ENCODE data around the gene CAB39L. TPM values are rescaled to one million over a fixed set of nuclear protein-coding genes. Genes with fewer than 3 reads are reported as not detected.

The CAB39L gene
- total RNA-seq, 2 experiments from 2014 or later, result 9.6 to 28.6 TPM

DNA sequence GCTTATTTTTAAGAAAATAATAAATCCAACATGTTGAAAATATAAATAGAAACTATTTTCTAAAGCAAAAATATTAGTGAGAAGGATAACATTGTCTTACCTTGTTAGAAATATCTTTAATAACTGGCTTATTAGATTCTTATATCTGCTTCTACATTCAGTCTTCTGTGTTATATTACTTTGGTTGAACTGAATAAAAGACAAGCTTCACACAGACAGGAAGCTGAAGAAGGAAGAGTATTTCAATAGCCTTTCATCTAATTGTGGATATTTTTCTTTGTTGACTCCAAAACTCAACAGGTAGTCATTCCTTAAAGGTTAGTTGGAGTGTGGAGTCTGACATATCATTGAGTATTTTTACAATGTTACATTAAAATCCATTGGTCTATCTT lies 11.1 kb upstream of the CAB39L start:
- BruUV-seq (replicated peaks), result no TSS peak
- Histone ChIP-seq H3K79me2 (ENCODE audit: insufficient read depth, low read depth, low read length) (peaks cover 55% of the 10 kb centered on the region), H3K27ac (ENCODE audit: low read depth, low read length, poor library complexity, severe bottlenecking) (peak overlapping the region; percentile 42), H3K4me3 (ENCODE audit: low read depth, low read length, poor library complexity, severe bottlenecking) (no peak overlapping the region), H4K20me1 (ENCODE audit: insufficient read depth, low read length) (no peaks in the 10 kb centered on the region), H3K9me2 (ENCODE audit: insufficient read depth, low read length) (no peaks in the 10 kb centered on the region), H3K9me3 (ENCODE audit: low read length) (no peaks in the 10 kb centered on the region), H2AFZ (ENCODE audit: low read length) (no peak overlapping the region), H3K4me2 (ENCODE audit: low read length) (peak overlapping the region; percentile 52), H3K4me1 (ENCODE audit: insufficient read depth, low read length, poor library complexity, severe bottlenecking) (peaks cover 28% of the 10 kb centered on the region), H3K36me3 (ENCODE audit: insufficient read depth, low read length) (peaks cover 63% of the 10 kb centered on the region)
- CTCF ChIA-PET (ENCODE audit: unreplicated experiment), result no interaction called here
- POLR2A ChIA-PET, result interaction anchor here (0.5 to 1.6 kb wide), 10 partner anchors 9 to 974 kb away, joined by 3 to 11 read pairs (median 3); no protein-coding TSS in a partner anchor
- no peak for DNase-seq (ENCODE audit: low spot score)
- TF ChIP-seq EZH2phosphoT487 (IDR thresholded peaks at IDR 0.05; ENCODE audit: borderline replicate concordance, low read depth, low read length), result no peak
- TF ChIP-seq, protein P1, sequence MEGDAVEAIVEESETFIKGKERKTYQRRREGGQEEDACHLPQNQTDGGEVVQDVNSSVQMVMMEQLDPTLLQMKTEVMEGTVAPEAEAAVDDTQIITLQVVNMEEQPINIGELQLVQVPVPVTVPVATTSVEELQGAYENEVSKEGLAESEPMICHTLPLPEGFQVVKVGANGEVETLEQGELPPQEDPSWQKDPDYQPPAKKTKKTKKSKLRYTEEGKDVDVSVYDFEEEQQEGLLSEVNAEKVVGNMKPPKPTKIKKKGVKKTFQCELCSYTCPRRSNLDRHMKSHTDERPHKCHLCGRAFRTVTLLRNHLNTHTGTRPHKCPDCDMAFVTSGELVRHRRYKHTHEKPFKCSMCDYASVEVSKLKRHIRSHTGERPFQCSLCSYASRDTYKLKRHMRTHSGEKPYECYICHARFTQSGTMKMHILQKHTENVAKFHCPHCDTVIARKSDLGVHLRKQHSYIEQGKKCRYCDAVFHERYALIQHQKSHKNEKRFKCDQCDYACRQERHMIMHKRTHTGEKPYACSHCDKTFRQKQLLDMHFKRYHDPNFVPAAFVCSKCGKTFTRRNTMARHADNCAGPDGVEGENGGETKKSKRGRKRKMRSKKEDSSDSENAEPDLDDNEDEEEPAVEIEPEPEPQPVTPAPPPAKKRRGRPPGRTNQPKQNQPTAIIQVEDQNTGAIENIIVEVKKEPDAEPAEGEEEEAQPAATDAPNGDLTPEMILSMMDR (conservative IDR thresholded peaks at IDR 0.05; ENCODE audit: low read length), result no peak
- intact Hi-C loops (cut with micrococcal nuclease; ENCODE audit: unreplicated experiment), result no loop called here

DNA sequence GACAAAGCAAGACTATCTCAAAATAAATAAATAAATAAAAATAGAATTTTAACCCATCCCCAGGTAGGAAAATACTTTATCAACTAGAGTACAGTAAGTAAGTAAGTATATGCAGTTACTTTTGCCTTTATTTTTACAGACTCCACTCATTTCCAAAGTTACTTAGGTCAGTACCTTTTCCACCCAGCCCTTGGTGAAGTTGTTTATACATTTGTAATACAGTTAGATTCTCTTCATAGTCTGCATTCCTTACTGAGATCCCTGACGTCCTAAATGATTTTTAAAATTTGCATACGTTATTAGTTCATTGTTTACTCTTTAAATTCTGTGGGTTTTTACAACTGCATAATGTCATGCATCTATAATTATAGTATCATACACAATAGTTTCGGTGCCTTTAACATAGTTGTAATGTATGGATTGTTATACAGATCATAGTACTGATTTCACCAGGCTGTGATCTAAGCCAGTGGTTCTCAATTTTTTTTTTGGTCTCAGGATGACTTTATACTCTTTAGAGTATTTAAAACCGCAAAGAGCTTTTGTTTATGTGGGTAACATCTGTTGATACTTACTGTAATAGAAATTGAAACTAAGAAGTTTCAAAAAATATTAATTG lies 10.6 kb upstream of the CAB39L start:
- BruUV-seq (replicated peaks), result no TSS peak
- ChIA-PET CTCF (ENCODE audit: unreplicated experiment) (no interaction called here), POLR2A (interaction anchor here (0.5 to 1.6 kb wide), 8 partner anchors 9 to 325 kb away, joined by 3 to 11 read pairs (median 3); no protein-coding TSS in a partner anchor)
- Histone ChIP-seq H3K9me3 (ENCODE audit: low read length) (no peaks in the 10 kb centered on the region), H3K4me3 (ENCODE audit: low read depth, low read length, poor library complexity, severe bottlenecking) (no peak overlapping the region), H4K20me1 (ENCODE audit: insufficient read depth, low read length) (no peaks in the 10 kb centered on the region), H3K4me1 (ENCODE audit: insufficient read depth, low read length, poor library complexity, severe bottlenecking) (peaks cover 33% of the 10 kb centered on the region), H3K9me2 (ENCODE audit: insufficient read depth, low read length) (no peaks in the 10 kb centered on the region), H3K79me2 (ENCODE audit: insufficient read depth, low read depth, low read length) (peaks cover 60% of the 10 kb centered on the region), H3K27ac (ENCODE audit: low read depth, low read length, poor library complexity, severe bottlenecking) (peak overlapping the region; percentile 42), H3K4me2 (ENCODE audit: low read length) (peak overlapping the region; percentile 52), H2AFZ (ENCODE audit: low read length) (no peak overlapping the region), H3K36me3 (ENCODE audit: insufficient read depth, low read length) (peaks cover 63% of the 10 kb centered on the region)
- DNase-seq (ENCODE audit: low spot score), result no peak
- TF ChIP-seq EZH2phosphoT487 (IDR thresholded peaks at IDR 0.05; ENCODE audit: borderline replicate concordance, low read depth, low read length), result no peak
- TF ChIP-seq, protein P1 (conservative IDR thresholded peaks at IDR 0.05; ENCODE audit: low read length), result no peak
- intact Hi-C loops (cut with micrococcal nuclease; ENCODE audit: unreplicated experiment), result no loop called here

DNA sequence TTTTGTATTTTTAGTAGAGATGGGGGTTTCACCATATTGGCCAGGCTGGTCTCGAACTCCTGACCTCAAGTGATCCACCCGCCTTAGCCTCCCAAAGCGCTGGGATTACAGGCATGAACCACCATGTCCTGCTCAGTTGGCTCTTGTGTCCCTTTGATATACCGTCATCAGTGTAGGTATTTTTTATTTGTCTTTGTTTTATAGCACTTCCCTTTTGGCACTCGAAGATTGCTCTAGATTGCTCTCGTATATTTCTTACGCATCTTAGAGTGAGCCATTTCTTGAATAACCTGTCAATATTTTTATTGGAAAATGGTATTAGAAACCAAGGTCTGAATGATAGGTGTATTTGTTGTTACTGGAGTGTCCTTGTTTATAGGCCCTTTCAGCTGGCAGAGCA lies 9.6 kb upstream of the CAB39L start:
- Histone ChIP-seq H3K36me3 (ENCODE audit: insufficient read depth, low read length) (peaks cover 64% of the 10 kb centered on the region), H3K4me1 (ENCODE audit: insufficient read depth, low read length, poor library complexity, severe bottlenecking) (peaks cover 39% of the 10 kb centered on the region), H3K9me3 (ENCODE audit: low read length) (no peaks in the 10 kb centered on the region), H3K9me2 (ENCODE audit: insufficient read depth, low read length) (no peaks in the 10 kb centered on the region), H3K4me3 (ENCODE audit: low read depth, low read length, poor library complexity, severe bottlenecking) (no peak overlapping the region), H3K4me2 (ENCODE audit: low read length) (no peak overlapping the region), H3K79me2 (ENCODE audit: insufficient read depth, low read depth, low read length) (peaks cover 71% of the 10 kb centered on the region), H2AFZ (ENCODE audit: low read length) (no peak overlapping the region), H4K20me1 (ENCODE audit: insufficient read depth, low read length) (no peaks in the 10 kb centered on the region), H3K27ac (ENCODE audit: low read depth, low read length, poor library complexity, severe bottlenecking) (no peak overlapping the region)
- ChIA-PET CTCF (ENCODE audit: unreplicated experiment) (no interaction called here), POLR2A (interaction anchor here (0.6 to 0.8 kb wide), 3 partner anchors 8 to 29 kb away, joined by 3 to 4 read pairs (median 3); no protein-coding TSS in a partner anchor)
- intact Hi-C loops (cut with micrococcal nuclease; ENCODE audit: unreplicated experiment), result no loop called here
- no peak for TF ChIP-seq EZH2phosphoT487 (IDR thresholded peaks at IDR 0.05; ENCODE audit: borderline replicate concordance, low read depth, low read length)
- no peak for DNase-seq (ENCODE audit: low spot score)
- no TSS peak for BruUV-seq (replicated peaks)
